ENCODE data around the gene ALPL.
A peak's percentile ranks its signal among the peaks of the same experiment; 100 is the strongest.

Gene ALPL

GRCh38 chr1:21532496-21532895 is 23.3 kb downstream of the ALPL start:
- DNase-seq, result no peak

GRCh38 chr1:21532992-21533534 is 23.8 kb downstream of the ALPL start:
- no peak for DNase-seq

GRCh38 chr1:21534146-21534545 is 24.9 kb downstream of the ALPL start:
- no peak for DNase-seq

GRCh38 chr1:21534674-21535378 is 25.6 kb downstream of the ALPL start:
- peak; percentile 8 for DNase-seq

GRCh38 chr1:21536218-21536617 is 27.0 kb downstream of the ALPL start:
- no peak for DNase-seq

DNA sequence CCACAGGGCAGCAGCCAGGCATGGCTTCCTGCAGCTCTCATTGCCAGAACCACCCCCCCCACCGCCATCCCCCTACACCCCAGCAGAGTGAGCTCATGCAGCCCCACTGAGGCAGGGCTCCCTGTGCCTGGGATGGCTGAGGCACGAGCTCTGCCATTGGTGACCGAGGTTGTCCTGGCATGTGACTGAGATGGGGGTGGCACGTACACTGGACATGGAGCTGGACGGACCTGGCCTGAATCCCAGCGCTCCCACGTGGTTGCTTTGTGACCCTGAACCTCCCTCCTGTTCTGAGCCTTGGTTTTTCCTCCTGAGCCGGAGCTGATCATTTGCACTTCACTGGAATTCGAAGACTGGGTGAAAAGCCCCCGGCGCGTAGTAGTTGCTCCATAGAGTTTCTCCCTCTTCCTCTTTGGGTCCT is 28.3 kb downstream of the ALPL start:
- DNase-seq, result no peak

- DNase-seq, result no peak
These were observed 28.9 kb downstream of the ALPL start for GRCh38 chr1:21537932-21538630.

DNA sequence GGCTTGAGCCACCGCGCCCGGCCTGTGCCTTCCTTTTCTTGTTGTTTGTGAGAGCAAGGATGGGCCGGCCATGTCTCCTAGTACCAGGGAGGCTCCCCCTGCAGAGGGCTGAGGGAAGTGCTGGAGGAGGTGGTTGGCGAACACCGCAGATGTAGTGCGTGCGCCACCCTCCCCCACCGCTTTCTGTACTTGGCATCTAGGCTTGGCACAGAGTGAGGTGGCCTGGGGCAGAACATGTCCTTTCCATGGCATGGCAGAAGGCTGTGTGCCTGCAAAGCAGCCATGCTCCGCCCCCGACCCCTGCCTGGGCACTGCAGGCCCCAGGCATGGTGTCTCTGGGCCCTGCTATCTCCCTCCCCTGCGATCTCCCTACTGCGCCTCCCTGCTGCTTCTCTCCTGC is 30.7 kb downstream of the ALPL start:
- no peak for DNase-seq

- DNase-seq, result no peak
These were observed 32.1 kb downstream of the ALPL start for GRCh38 chr1:21541329-21541728.

DNA sequence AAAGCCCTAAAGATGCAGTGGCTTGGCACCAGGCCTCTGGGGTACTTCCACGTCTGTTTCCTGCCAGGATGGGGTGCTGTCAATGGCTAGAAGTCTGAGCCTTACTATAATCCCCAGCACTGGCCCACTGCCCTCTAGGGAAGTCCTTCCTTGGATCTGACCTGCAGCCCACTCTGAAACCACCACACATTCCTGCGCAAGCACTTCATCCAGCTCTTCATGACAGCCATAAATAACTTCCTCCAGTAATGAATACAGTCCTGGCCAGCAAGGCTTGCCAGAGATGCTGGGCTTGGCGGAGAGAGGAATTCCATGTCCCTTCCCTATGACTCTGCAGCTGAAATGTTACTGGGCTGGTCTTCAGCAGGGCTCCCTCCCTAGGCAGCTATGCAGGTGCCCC is 32.6 kb downstream of the ALPL start:
- DNase-seq, result no peak

- DNase-seq, result no peak
These were observed 34.4 kb downstream of the ALPL start for GRCh38 chr1:21543598-21543997.

DNA sequence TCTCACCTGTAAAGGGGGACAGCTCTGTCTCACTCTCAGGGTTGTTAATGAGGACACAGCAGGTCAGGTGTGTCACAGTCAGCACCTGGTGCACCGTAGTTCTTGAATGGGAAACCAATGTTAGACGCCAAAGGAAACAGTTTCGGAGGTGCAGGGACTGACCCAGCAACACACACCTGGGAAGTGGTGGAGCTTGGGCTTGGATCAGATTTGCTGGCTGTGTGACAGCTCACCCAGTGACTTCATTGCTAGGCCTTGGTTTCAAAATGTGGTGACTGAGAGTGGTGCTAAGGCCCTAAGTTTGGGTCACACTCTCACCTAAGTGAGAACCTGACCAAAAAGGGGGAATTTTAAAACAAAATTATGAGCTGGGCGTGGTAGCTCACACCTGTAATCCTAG is 34.9 kb downstream of the ALPL start:
- no peak for DNase-seq

GRCh38 chr1:21546122-21546825 is 37.1 kb downstream of the ALPL start:
- no peak for DNase-seq

GRCh38 chr1:21547876-21548275 is 38.7 kb downstream of the ALPL start:
- no peak for DNase-seq

GRCh38 chr1:21550097-21550496 is 40.9 kb downstream of the ALPL start:
- DNase-seq, result no peak

- no peak for DNase-seq
These were observed 41.7 kb downstream of the ALPL start for GRCh38 chr1:21550866-21551475.

- DNase-seq, result no peak
These were observed 43.5 kb downstream of the ALPL start for GRCh38 chr1:21552715-21553114.

DNA sequence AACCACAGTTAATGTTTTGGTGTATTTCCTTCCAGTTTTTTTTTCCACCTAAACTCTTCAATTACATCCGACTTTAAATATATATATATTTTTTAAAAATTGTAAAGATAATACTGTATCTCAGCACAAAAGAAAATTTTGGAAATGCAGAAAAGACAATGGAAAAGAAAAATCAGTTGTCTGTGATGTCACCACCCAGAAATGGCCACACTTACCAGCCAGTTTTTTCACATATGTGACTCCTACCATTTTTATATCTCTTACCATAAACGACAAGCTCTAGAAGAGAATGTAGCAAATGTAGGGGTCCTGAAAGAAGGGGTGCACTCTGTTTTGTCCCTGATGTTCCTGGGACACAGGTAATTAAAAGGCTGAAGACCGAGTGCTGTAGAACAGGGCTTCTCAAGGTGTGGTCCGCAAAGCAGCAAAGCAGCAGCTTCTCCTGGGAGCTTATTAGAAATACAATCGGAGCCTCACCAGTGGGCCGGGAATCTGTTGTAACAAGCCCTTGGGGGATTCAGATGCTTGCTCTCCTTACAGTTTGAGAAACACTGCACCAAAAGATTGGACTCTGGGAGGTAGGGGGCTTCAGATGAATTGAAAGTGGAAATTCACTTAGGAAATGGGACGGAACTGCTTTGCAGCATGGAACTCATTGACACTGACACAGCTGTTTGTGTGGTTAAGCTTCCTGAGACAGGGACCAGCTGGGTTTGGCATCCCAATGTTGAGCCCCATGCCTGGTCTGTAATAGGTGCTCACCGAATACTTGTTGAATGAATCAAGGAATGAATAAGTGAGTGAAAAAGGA is 44.1 kb downstream of the ALPL start:
- DNase-seq, result no peak

DNA sequence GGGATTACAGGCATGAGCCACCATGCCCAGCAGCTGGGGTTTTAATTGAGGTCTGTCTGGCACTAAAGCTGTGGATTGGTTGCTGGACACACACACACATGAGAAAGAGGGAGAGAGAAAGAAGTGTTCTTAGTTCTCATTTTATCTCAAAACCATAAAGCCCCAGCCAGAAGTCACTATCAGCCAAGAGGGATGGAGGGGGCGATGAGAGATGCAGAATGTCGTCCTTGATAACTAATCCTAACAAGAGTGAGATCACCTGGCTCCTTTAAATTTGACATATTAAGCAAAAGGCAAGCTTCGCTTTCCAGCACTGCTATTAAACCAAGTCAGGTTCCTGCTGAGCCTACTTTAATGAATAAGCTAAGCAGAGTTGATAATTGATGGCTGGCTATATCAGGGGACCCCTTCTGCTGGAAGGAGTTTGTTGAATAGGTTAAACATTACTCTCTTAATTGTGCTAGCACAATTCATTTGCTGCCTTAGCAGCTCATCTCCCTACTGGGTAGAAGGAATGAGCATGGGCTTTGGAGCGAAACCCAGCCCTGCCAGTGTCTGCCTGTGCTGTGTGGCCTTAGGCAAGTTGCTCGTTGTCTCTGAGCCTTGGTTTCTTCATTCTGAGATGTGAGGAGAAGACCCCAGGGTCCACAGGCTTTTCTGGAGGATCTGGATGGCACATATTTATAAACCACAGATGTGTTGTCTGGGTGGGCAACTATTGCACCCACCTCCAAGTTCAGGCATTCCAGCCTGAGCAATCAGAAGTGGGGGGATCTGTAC is 50.8 kb downstream of the ALPL start:
- no peak for DNase-seq

- DNase-seq, result no peak
These were observed 51.9 kb downstream of the ALPL start for GRCh38 chr1:21560916-21561638.

DNA sequence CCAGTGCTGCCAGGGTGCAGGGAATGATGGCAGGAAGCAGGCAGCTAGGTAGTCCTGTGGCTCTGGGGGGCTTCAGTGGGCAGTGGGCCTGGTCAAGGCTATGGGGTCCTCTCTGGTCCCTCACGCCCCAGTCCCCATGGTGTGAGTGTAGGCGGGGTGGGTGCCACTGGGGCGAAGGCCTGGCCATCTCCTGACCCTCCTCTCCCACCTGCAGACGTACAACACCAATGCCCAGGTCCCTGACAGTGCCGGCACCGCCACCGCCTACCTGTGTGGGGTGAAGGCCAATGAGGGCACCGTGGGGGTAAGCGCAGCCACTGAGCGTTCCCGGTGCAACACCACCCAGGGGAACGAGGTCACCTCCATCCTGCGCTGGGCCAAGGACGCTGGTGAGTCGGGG is 53.7 kb downstream of the ALPL start:
- DNase-seq, result no peak
